PC-9 (cell line): ENCODE data around the gene C17orf100. TPM values are rescaled to one million over a fixed set of nuclear protein-coding genes. Genes with fewer than 3 reads are reported as not detected.
A peak's percentile ranks its signal among the peaks of the same experiment; 100 is the strongest.

ENCODE experiments used
- BruUV-seq: library from RNA; stranded (reverse); fragments of 400-500 nt; replicated peaks from 2 replicates; lab custom pipeline; 2021; lab: Mats Ljungman, UMichigan
- CTCF ChIA-PET: fragments of 300-600 bp; sonication (Branson Sonifier 250); formaldehyde crosslinking; loops from one replicate; lab custom pipeline; 2022; ENCODE audit warnings: antibody characterized with exemption; lab: Charles Lee
- POLR2A ChIA-PET: fragments of 300-600 bp; sonication (Branson Sonifier 250); formaldehyde crosslinking; loops from one replicate; lab custom pipeline; 2022; ENCODE audit warnings: antibody characterized with exemption; ENCODE audit not compliant: unreplicated experiment; lab: Charles Lee
- DNase-seq, 2 experiments: peaks; one replicate each; pipeline versions ENCODE4 v3.0.0 to v3.0.0-alpha.2; 2015 to 2022; ENCODE audit warnings: mixed read lengths in 1 of 2
- H2AFZ ChIP-seq: fragments of 200-600 bp; sonication (generic); 2 replicates; pipeline ENCODE4 v1.8.1; 2017; ENCODE audit warnings: antibody characterized with exemption
- H3F3A ChIP-seq: fragments of 200-600 bp; sonication (generic); 2 replicates; pipeline ENCODE4 v1.8.1; 2017; ENCODE audit warnings: antibody characterized with exemption, mild to moderate bottlenecking, low read depth; ENCODE audit not compliant: insufficient read depth
- H3K27ac ChIP-seq: fragments of 200-600 bp; sonication (generic); 2 replicates; pipeline ENCODE4 v1.6.1; 2016; ENCODE audit warnings: mixed run types
- H3K27me3 ChIP-seq: fragments of 200-600 bp; sonication (generic); 2 replicates; pipeline ENCODE4 v1.6.1; 2016; ENCODE audit warnings: low read depth, mixed run types; ENCODE audit not compliant: insufficient read depth
- H3K36me3 ChIP-seq: fragments of 200-600 bp; sonication (generic); 2 replicates; pipeline ENCODE4 v1.6.1; 2016; ENCODE audit warnings: low read depth, mixed run types
- H3K4me1 ChIP-seq: fragments of 200-600 bp; sonication (generic); replicated peaks from 2 replicates; pipeline ENCODE4 v1.6.1; 2016; ENCODE audit warnings: mixed run types; ENCODE audit not compliant: insufficient read depth
- H3K4me2 ChIP-seq: fragments of 200-600 bp; sonication (generic); 2 replicates; pipeline ENCODE4 v1.6.1; 2017; ENCODE audit warnings: mixed run types
- H3K4me3 ChIP-seq: fragments of 200-600 bp; sonication (generic); 2 replicates; pipeline ENCODE4 v1.6.1; 2016; ENCODE audit warnings: mixed run types
- H3K79me2 ChIP-seq: fragments of 200-600 bp; sonication (generic); 2 replicates; pipeline ENCODE4 v1.6.1; 2017; ENCODE audit warnings: low read depth, mixed run types
- H3K9me2 ChIP-seq: fragments of 200-600 bp; sonication (generic); 2 replicates; pipeline ENCODE4 v1.8.1; 2017; ENCODE audit warnings: mild to moderate bottlenecking; ENCODE audit not compliant: insufficient read depth
- H3K9me3 ChIP-seq: fragments of 200-600 bp; sonication (generic); 2 replicates; pipeline ENCODE4 v1.8.1; 2016; ENCODE audit warnings: low read depth; ENCODE audit not compliant: insufficient read depth
- H4K20me1 ChIP-seq: fragments of 200-600 bp; sonication (generic); 2 replicates; pipeline ENCODE4 v1.8.1; 2017; ENCODE audit not compliant: insufficient read depth
- CTCF ChIP-seq: fragments of 200-600 bp; sonication (generic); conservative IDR thresholded peaks from 2 replicates; pipeline ENCODE4 v1.6.1; 2017; ENCODE audit warnings: mixed run types, antibody characterized with exemption, mild to moderate bottlenecking, moderate library complexity
- EZH2 ChIP-seq: fragments of 200-600 bp; sonication (generic); IDR thresholded peaks from 2 replicates; pipeline ENCODE4 v1.8.0; 2017; ENCODE audit warnings: antibody characterized with exemption, low read depth
- intact Hi-C: fragments of 100-400 bp; cut with micrococcal nuclease; formaldehyde crosslinking; loops from one replicate; pipeline ENCODE4 v1.10.0; 2022; ENCODE audit not compliant: unreplicated experiment
- total RNA-seq: library from RNA; stranded (reverse); gene quantifications from 2 replicates; pipeline ENCODE4 v1.2.3, GENCODE V29; 2021

Gene C17orf100
- total RNA-seq, 1 experiment from 2014 or later: 4.4 TPM

DNA sequence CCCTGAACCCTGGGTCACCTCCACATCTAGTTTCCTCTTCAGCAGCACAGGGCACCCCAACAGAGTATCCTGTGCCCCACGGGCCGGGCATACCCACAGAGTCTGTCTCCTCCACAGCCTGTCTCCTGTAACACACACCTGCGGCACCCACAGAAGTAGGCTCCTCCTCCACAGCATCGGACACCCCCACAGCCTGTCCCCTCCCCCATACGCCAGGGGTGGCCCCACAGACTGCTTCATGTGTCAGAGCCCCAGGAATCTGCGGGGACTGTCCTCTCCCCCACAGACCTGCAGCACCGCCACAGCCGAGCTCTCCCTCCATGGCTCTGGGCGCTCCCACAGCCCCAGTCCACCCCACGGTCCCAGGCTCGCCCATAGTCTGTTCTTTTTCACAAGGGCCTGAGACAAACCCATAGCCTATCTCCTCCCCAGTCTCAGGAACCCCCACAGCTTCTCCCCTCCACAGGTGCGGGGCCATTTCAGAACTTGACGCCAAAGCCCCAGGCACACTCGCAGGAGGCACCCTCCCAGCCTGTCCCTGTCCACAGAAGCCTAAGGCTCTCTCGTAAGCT lies 12.5 kb upstream of the C17orf100 start:
- Histone ChIP-seq H3K27me3 (no peaks in the 10 kb centered on the region), H3F3A (peaks cover 36% of the 10 kb centered on the region), H3K9me2 (no peaks in the 10 kb centered on the region), H4K20me1 (no peaks in the 10 kb centered on the region; the same call in 1 of the 2 replicates), H3K4me2 (peak overlapping the region; percentile 95), H3K4me1 (peaks cover 31% of the 10 kb centered on the region), H3K36me3 (peaks cover 24% of the 10 kb centered on the region), H3K79me2 (peaks cover 61% of the 10 kb centered on the region), H3K9me3 (no peaks in the 10 kb centered on the region), H3K27ac (no peak overlapping the region), H2AFZ (peak overlapping the region; percentile 93), H3K4me3 (peak overlapping the region; percentile 81)
- ChIA-PET POLR2A (interaction anchor here (0.6 to 0.8 kb wide), 2 partner anchors 14 to 1216 kb away, joined by 7 to 8 read pairs; no protein-coding TSS in a partner anchor), CTCF (no interaction called here)
- no peak for TF ChIP-seq EZH2
- no peak for TF ChIP-seq CTCF
- no TSS peak for BruUV-seq
- peak in 1 of 2 experiments; percentile 62 for DNase-seq
- intact Hi-C loops: no loop called here

- DNase-seq: peak in 1 of 2 experiments; percentile 41
- TF ChIP-seq EZH2 (no peak), CTCF (no peak)
- Histone ChIP-seq H3K27ac (peak overlapping the region; percentile 71), H3K9me3 (no peaks in the 10 kb centered on the region), H3K4me1 (peaks cover 31% of the 10 kb centered on the region), H2AFZ (peak overlapping the region; percentile 93), H3K36me3 (peaks cover 22% of the 10 kb centered on the region), H3K79me2 (peaks cover 66% of the 10 kb centered on the region), H3F3A (peaks cover 41% of the 10 kb centered on the region), H3K27me3 (no peaks in the 10 kb centered on the region), H3K9me2 (no peaks in the 10 kb centered on the region), H3K4me2 (peak overlapping the region; percentile 95), H3K4me3 (peak overlapping the region; percentile 81), H4K20me1 (peaks cover 3% of the 10 kb centered on the region; the same call in 1 of the 2 replicates)
- BruUV-seq: no TSS peak
- intact Hi-C loops: loop anchor here (2.0 to 5.0 kb wide), 2 partner anchors 167 to 183 kb away; no protein-coding TSS in a partner anchor
- ChIA-PET CTCF (no interaction called here), POLR2A (interaction anchor here (0.6 to 0.8 kb wide), 5 partner anchors 8 to 1217 kb away, joined by 3 to 7 read pairs (median 5); no protein-coding TSS in a partner anchor)
These were observed 11.7 kb upstream of the C17orf100 start for GRCh38 chr17:6639586-6640535.

DNA sequence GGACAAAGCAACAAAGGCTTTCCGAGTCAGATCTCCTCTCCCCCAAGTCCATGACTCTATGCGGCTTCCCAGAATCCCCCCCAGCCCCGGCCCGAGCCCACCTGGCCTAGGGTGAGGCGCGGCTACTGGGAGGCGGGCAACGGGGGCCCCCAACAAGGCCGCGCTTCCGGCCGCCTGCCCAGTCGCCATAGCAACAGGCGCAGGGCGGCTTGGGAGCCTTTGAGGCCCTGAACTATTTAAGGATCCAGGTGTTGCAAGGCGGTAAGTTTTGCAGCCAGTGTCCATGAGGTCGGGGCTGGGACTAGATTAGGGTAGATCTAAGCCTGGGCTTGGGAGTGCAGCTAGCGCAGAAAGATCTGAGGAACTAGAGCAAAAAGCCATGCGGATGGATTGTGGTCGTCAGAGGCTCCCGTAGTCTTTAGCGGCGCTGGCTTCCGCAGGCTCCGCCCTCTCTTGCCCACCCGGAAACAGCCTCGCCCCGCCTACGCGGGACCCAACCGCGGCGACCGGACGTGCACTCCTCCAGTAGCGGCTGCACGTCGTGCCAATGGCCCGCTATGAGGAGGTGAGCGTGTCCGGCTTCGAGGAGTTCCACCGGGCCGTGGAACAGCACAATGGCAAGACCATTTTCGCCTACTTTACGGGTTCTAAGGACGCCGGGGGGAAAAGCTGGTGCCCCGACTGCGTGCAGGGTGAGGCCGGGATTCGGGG lies 10.9 kb upstream of the C17orf100 start, which contains the start of the genes KIAA0753 and TXNDC17:
KIAA0753 (minus strand) TSS at position 176 of the 711 bp plus-strand sequence. CDS start 5,608 bp downstream, outside the sequence.
TXNDC17 (plus strand) TSS at position 525 of the 711 bp plus-strand sequence; CDS start at position 548, 23 bp downstream.
- peaks cover 9% of the 10 kb centered on the region; the same call in 1 of the 2 replicates for H4K20me1 ChIP-seq
- H3K79me2 ChIP-seq: peaks cover 73% of the 10 kb centered on the region
- no peak for TF ChIP-seq CTCF
- TF ChIP-seq EZH2: no peak
- H3K4me3 ChIP-seq: peak within 1 kb of the TSS; percentile 81
- peaks cover 47% of the 10 kb centered on the region for H3F3A ChIP-seq
- no peaks in the 10 kb centered on the region for H3K9me3 ChIP-seq
- POLR2A ChIA-PET: interaction anchor here (0.6 to 0.8 kb wide), 2 partner anchors 32 to 168 kb away, joined by 3 to 5 read pairs; no protein-coding TSS in a partner anchor
- intact Hi-C loops: loop anchor here (2.0 to 5.0 kb wide), 2 partner anchors 168 to 183 kb away; no protein-coding TSS in a partner anchor
- H2AFZ ChIP-seq: peak within 1 kb of the TSS; percentile 93
- peak within 1 kb of the TSS; percentile 95 for H3K4me2 ChIP-seq
- H3K9me2 ChIP-seq: no peaks in the 10 kb centered on the region
- peaks cover 23% of the 10 kb centered on the region for H3K36me3 ChIP-seq
- CTCF ChIA-PET: no interaction called here
- H3K27me3 ChIP-seq: no peaks in the 10 kb centered on the region
- H3K27ac ChIP-seq: peak within 1 kb of the TSS; percentile 71
- peaks cover 31% of the 10 kb centered on the region for H3K4me1 ChIP-seq
- DNase-seq: peak; percentile 74 to 94
- TSS peak; percentile 1 for BruUV-seq
